ENCODE data around the gene RUFY1.

RUFY1 gene

GRCh38 chr5:179559284-179560252, 9.2 kb downstream of the RUFY1 start:
- Histone ChIP-seq H2BK12ac (ENCODE audit: low read length in 2 of 2) (peak overlapping the region; percentile 51 to 84), H3K27ac (ENCODE audit: low read length, poor library complexity, severe bottlenecking) (peak overlapping the region; percentile 88), H3K36me3 (ENCODE audit: control insufficient read depth in 1 of 2, insufficient read depth in 2 of 2, low read depth in 1 of 2, low read length in 2 of 2) (peaks cover 34 to 36% of the 10 kb centered on the region in 2 experiments), H3K14ac (ENCODE audit: low read length in 2 of 2) (peak overlapping the region in 1 of 2 experiments; percentile 30), H3K79me1 (replicated peaks; ENCODE audit: low read length, poor library complexity, severe bottlenecking) (peaks cover 22% of the 10 kb centered on the region), H3K4me2 (ENCODE audit: low read length, poor library complexity, severe bottlenecking) (peak overlapping the region; percentile 83), H2AFZ (ENCODE audit: low read depth, low read length) (peak overlapping the region; percentile 84), H2AK5ac (ENCODE audit: low read length, severe bottlenecking) (peak overlapping the region; percentile 71), H3K27me3 (ENCODE audit: control insufficient read depth in 1 of 2, insufficient read depth in 1 of 2, low read length in 2 of 2) (no peaks in the 10 kb centered on the region), H2BK120ac (ENCODE audit: low read depth, low read length) (peak overlapping the region; percentile 34), H4K91ac (ENCODE audit: low read length) (peak overlapping the region; percentile 9), H2BK15ac (ENCODE audit: low read depth, poor library complexity, severe bottlenecking) (peak overlapping the region; percentile 2), H3K23ac (ENCODE audit: low read length in 2 of 2) (peak overlapping the region in 1 of 2 experiments; percentile 92), H4K8ac (ENCODE audit: low read length) (peak overlapping the region; percentile 98), H3K9me3 (ENCODE audit: control insufficient read depth, low read length) (no peaks in the 10 kb centered on the region), H3K4me1 (ENCODE audit: control insufficient read depth, insufficient read depth, low read depth, low read length) (peaks cover 9% of the 10 kb centered on the region), H2BK5ac (ENCODE audit: low read depth, low read length, poor library complexity, severe bottlenecking) (no peak overlapping the region), H3K4ac (ENCODE audit: low read depth in 1 of 2, low read length in 2 of 2) (peak overlapping the region; percentile 57 to 75), H3K9ac (ENCODE audit: low read length) (peak overlapping the region; percentile 89), H3K18ac (ENCODE audit: low read depth in 1 of 2, low read length in 2 of 2) (peak overlapping the region; percentile 75 to 85), H3K4me3 (ENCODE audit: insufficient read depth in 1 of 2, low read depth in 1 of 2, low read length in 2 of 2) (peak overlapping the region; percentile 71 to 90)
- peak; percentile 99 for DNase-seq
- 17% methylated on average over 51 of the region's 52 CpGs for WGBS

- 92% methylated on average over 1 of the region's 2 CpGs for WGBS
- Histone ChIP-seq H4K91ac (ENCODE audit: low read length) (no peak overlapping the region), H3K18ac (ENCODE audit: low read depth in 1 of 2, low read length in 2 of 2) (no peak overlapping the region), H3K4me1 (ENCODE audit: control insufficient read depth, insufficient read depth, low read depth, low read length) (peaks cover 9% of the 10 kb centered on the region), H3K27ac (ENCODE audit: low read length, poor library complexity, severe bottlenecking) (no peak overlapping the region), H2BK5ac (ENCODE audit: low read depth, low read length, poor library complexity, severe bottlenecking) (no peak overlapping the region), H2BK12ac (ENCODE audit: low read length in 2 of 2) (no peak overlapping the region), H3K9me3 (ENCODE audit: control insufficient read depth, low read length) (no peaks in the 10 kb centered on the region), H3K23ac (ENCODE audit: low read length in 2 of 2) (no peak overlapping the region), H4K8ac (ENCODE audit: low read length) (no peak overlapping the region), H3K79me1 (replicated peaks; ENCODE audit: low read length, poor library complexity, severe bottlenecking) (peaks cover 43% of the 10 kb centered on the region), H2AK5ac (ENCODE audit: low read length, severe bottlenecking) (no peak overlapping the region), H2AFZ (ENCODE audit: low read depth, low read length) (no peak overlapping the region), H3K36me3 (ENCODE audit: control insufficient read depth in 1 of 2, insufficient read depth in 2 of 2, low read depth in 1 of 2, low read length in 2 of 2) (peaks cover 60 to 76% of the 10 kb centered on the region in 2 experiments), H3K4me2 (ENCODE audit: low read length, poor library complexity, severe bottlenecking) (no peak overlapping the region), H2BK120ac (ENCODE audit: low read depth, low read length) (no peak overlapping the region), H3K14ac (ENCODE audit: low read length in 2 of 2) (no peak overlapping the region), H3K4ac (ENCODE audit: low read depth in 1 of 2, low read length in 2 of 2) (no peak overlapping the region), H2BK15ac (ENCODE audit: low read depth, poor library complexity, severe bottlenecking) (no peak overlapping the region), H3K4me3 (ENCODE audit: insufficient read depth in 1 of 2, low read depth in 1 of 2, low read length in 2 of 2) (no peak overlapping the region), H3K9ac (ENCODE audit: low read length) (no peak overlapping the region), H3K27me3 (ENCODE audit: control insufficient read depth in 1 of 2, insufficient read depth in 1 of 2, low read length in 2 of 2) (no peaks in the 10 kb centered on the region)
- no peak for DNase-seq
Observed at GRCh38 chr5:179564526-179564925, 14.2 kb downstream of the RUFY1 start.

- no peaks in the 10 kb centered on the region for H3K9me3 ChIP-seq (ENCODE audit: control insufficient read depth, low read length)
- no peak overlapping the region for H3K27ac ChIP-seq (ENCODE audit: low read length, poor library complexity, severe bottlenecking)
- H3K4ac ChIP-seq (ENCODE audit: low read depth in 1 of 2, low read length in 2 of 2), result peak overlapping the region in 1 of 2 experiments; percentile 41
- no peaks in the 10 kb centered on the region for H3K4me1 ChIP-seq (ENCODE audit: control insufficient read depth, insufficient read depth, low read depth, low read length)
- H3K18ac ChIP-seq (ENCODE audit: low read depth in 1 of 2, low read length in 2 of 2), result no peak overlapping the region
- no peak overlapping the region for H3K9ac ChIP-seq (ENCODE audit: low read length)
- H2BK5ac ChIP-seq (ENCODE audit: low read depth, low read length, poor library complexity, severe bottlenecking), result no peak overlapping the region
- no peak overlapping the region for H2BK12ac ChIP-seq (ENCODE audit: low read length in 2 of 2)
- no peak overlapping the region for H2AK5ac ChIP-seq (ENCODE audit: low read length, severe bottlenecking)
- 36% methylated on average over 7 of the region's 7 CpGs for WGBS
- H4K91ac ChIP-seq (ENCODE audit: low read length), result no peak overlapping the region
- peak; percentile 66 for DNase-seq
- H2AFZ ChIP-seq (ENCODE audit: low read depth, low read length), result no peak overlapping the region
- H3K14ac ChIP-seq (ENCODE audit: low read length in 2 of 2), result no peak overlapping the region
- H3K79me1 ChIP-seq (replicated peaks; ENCODE audit: low read length, poor library complexity, severe bottlenecking), result peaks cover 35% of the 10 kb centered on the region
- H3K27me3 ChIP-seq (ENCODE audit: control insufficient read depth in 1 of 2, insufficient read depth in 1 of 2, low read length in 2 of 2), result no peaks in the 10 kb centered on the region
- H3K4me2 ChIP-seq (ENCODE audit: low read length, poor library complexity, severe bottlenecking), result no peak overlapping the region
- H3K23ac ChIP-seq (ENCODE audit: low read length in 2 of 2), result no peak overlapping the region
- H2BK15ac ChIP-seq (ENCODE audit: low read depth, poor library complexity, severe bottlenecking), result no peak overlapping the region
- peaks cover 56 to 94% of the 10 kb centered on the region in 2 experiments for H3K36me3 ChIP-seq (ENCODE audit: control insufficient read depth in 1 of 2, insufficient read depth in 2 of 2, low read depth in 1 of 2, low read length in 2 of 2)
- no peak overlapping the region for H3K4me3 ChIP-seq (ENCODE audit: insufficient read depth in 1 of 2, low read depth in 1 of 2, low read length in 2 of 2)
- H2BK120ac ChIP-seq (ENCODE audit: low read depth, low read length), result no peak overlapping the region
- no peak overlapping the region for H4K8ac ChIP-seq (ENCODE audit: low read length)
Observed at GRCh38 chr5:179568721-179569120, 18.4 kb downstream of the RUFY1 start.

GRCh38 chr5:179572386-179572785, 22.0 kb downstream of the RUFY1 start:
- Histone ChIP-seq H3K4me3 (ENCODE audit: insufficient read depth in 1 of 2, low read depth in 1 of 2, low read length in 2 of 2) (no peak overlapping the region), H3K9me3 (ENCODE audit: control insufficient read depth, low read length) (no peaks in the 10 kb centered on the region), H3K4me1 (ENCODE audit: control insufficient read depth, insufficient read depth, low read depth, low read length) (no peaks in the 10 kb centered on the region), H2BK5ac (ENCODE audit: low read depth, low read length, poor library complexity, severe bottlenecking) (no peak overlapping the region), H2BK12ac (ENCODE audit: low read length in 2 of 2) (no peak overlapping the region), H3K23ac (ENCODE audit: low read length in 2 of 2) (no peak overlapping the region), H3K79me1 (replicated peaks; ENCODE audit: low read length, poor library complexity, severe bottlenecking) (peaks cover 26% of the 10 kb centered on the region), H2AFZ (ENCODE audit: low read depth, low read length) (no peak overlapping the region), H3K4ac (ENCODE audit: low read depth in 1 of 2, low read length in 2 of 2) (no peak overlapping the region), H3K27me3 (ENCODE audit: control insufficient read depth in 1 of 2, insufficient read depth in 1 of 2, low read length in 2 of 2) (no peaks in the 10 kb centered on the region), H3K4me2 (ENCODE audit: low read length, poor library complexity, severe bottlenecking) (no peak overlapping the region), H3K36me3 (ENCODE audit: control insufficient read depth in 1 of 2, insufficient read depth in 2 of 2, low read depth in 1 of 2, low read length in 2 of 2) (peaks cover 52 to 83% of the 10 kb centered on the region in 2 experiments), H4K91ac (ENCODE audit: low read length) (no peak overlapping the region), H3K14ac (ENCODE audit: low read length in 2 of 2) (no peak overlapping the region), H3K27ac (ENCODE audit: low read length, poor library complexity, severe bottlenecking) (no peak overlapping the region), H3K9ac (ENCODE audit: low read length) (no peak overlapping the region), H3K18ac (ENCODE audit: low read depth in 1 of 2, low read length in 2 of 2) (no peak overlapping the region), H2BK15ac (ENCODE audit: low read depth, poor library complexity, severe bottlenecking) (no peak overlapping the region), H2AK5ac (ENCODE audit: low read length, severe bottlenecking) (no peak overlapping the region), H2BK120ac (ENCODE audit: low read depth, low read length) (no peak overlapping the region), H4K8ac (ENCODE audit: low read length) (no peak overlapping the region)
- WGBS, result over 99% methylated on average over 8 of the region's 8 CpGs
- no peak for DNase-seq
